Tibial nerve (tissue), 4 donors: ENCODE data around the gene CNNM1. TPM values are rescaled to one million over a fixed set of nuclear protein-coding genes. Genes with fewer than 3 reads are reported as not detected.

Source experiments
- DNase-seq, 2 donors: peaks; one replicate each; pipeline ENCODE4 v3.0.0-alpha.2; 2019; ENCODE audit warnings: low spot score in 2 of 2
- H3K27ac ChIP-seq, 4 donors: fragments of 200-600 bp; sonication (generic) in 3 of 4; one replicate each; pipeline ENCODE4 v1.5.1; 2017 to 2019; ENCODE audit warnings: mild to moderate bottlenecking in 1 of 4
- H3K27me3 ChIP-seq, 2 donors: fragments of 200-600 bp; sonication (generic) in 1 of 2; one replicate each; pipeline versions ENCODE4 v1.5.1 to v1.6.0; 2017 to 2019
- H3K36me3 ChIP-seq, 3 donors: fragments of 200-600 bp; sonication (generic); one replicate each; pipeline ENCODE4 v1.5.1; 2018 to 2019
- H3K4me1 ChIP-seq, 4 donors: fragments of 200-600 bp; sonication (generic) in 3 of 4; one replicate each; pipeline ENCODE4 v1.5.1; 2017 to 2019
- H3K4me3 ChIP-seq, 4 donors: fragments of 200-600 bp; sonication (generic) in 3 of 4; one replicate each; pipeline ENCODE4 v1.5.1; 2017 to 2019; ENCODE audit warnings: mild to moderate bottlenecking in 1 of 4, moderate library complexity in 1 of 4
- H3K9me3 ChIP-seq, 4 donors: fragments of 200-600 bp; sonication (generic) in 3 of 4; one replicate each; pipeline ENCODE4 v1.5.1; 2017 to 2019
- EP300 ChIP-seq, 2 donors: sonication (generic); formaldehyde crosslinking; IDR thresholded peaks; one replicate each; pipeline ENCODE4 v1.6.1; 2017; ENCODE audit warnings: antibody characterized with exemption in 2 of 2, mild to moderate bottlenecking in 1 of 2
- POLR2A ChIP-seq, 2 donors: fragments of 450-650 bp; IDR thresholded peaks; one replicate each; pipeline ENCODE4 v1.6.1; 2017; ENCODE audit warnings: antibody characterized with exemption in 2 of 2, mild to moderate bottlenecking in 2 of 2, moderate library complexity in 2 of 2
- WGBS, 2 donors: methylation state at CpG; one replicate each; pipeline ENCODE4 v1.1.5; 2018; 5-methylcytosine and 5-hydroxymethylcytosine counted together
- total RNA-seq, 4 donors: library from RNA; depleted of rRNA; stranded (reverse); fragments of >200 nt; gene quantifications; one replicate each; pipeline ENCODE4 v1.1.0, GENCODE V29; 2016
- TF ChIP-seq, protein P1 (sequence below), 5 experiments: fragments of 200-600 bp in 3 of 5; fragments of 450-650 bp in 2 of 5; sonication (generic) in 3 of 5; IDR thresholded peaks; one replicate each; pipeline ENCODE4 v1.5.1; 2016 to 2019; ENCODE audit warnings: antibody characterized with exemption in 5 of 5, mild to moderate bottlenecking in 3 of 5, moderate library complexity in 2 of 5

The CNNM1 gene
- total RNA-seq, 4 donors from 2014 or later = 0.20 TPM; not detected in 3

DNA sequence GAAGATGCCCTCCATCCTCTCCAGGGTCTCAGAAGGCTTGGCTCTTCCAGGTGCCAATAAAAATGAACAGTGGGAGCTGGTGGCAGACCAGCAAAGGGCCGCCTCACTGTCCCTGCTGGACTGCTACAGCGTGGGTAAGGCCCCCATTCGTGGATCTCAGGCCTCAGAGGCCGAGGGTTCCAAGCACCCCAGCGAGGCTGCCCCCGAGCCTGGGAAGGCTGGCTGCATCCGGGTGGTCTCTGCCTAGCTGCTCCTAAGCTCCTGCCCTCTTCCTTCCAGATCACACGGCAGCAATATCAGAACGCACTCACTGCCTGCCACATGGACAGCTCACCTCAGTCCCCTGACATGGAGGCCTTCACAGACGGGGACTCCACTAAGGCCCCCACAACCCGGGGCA lies 58.4 kb downstream of the CNNM1 start:
- DNase-seq = no peak
- Histone ChIP-seq H3K4me3 (no peak overlapping the region), H3K4me1 (peaks cover 0 to 1% (median under 1%) of the 10 kb centered on the region in 4 donors), H3K27ac (no peak overlapping the region), H3K27me3 (peaks cover 0 to under 1% of the 10 kb centered on the region in 2 donors), H3K9me3 (no peaks in the 10 kb centered on the region), H3K36me3 (no peaks in the 10 kb centered on the region)
- WGBS, 2 donors = 73 to 89% methylated on average over 10 to 11 of the region's 11 CpGs
- no peak for TF ChIP-seq EP300 (IDR thresholded peaks at IDR 0.05)
- TF ChIP-seq POLR2A (IDR thresholded peaks at IDR 0.05) = no peak
- TF ChIP-seq, protein P1, sequence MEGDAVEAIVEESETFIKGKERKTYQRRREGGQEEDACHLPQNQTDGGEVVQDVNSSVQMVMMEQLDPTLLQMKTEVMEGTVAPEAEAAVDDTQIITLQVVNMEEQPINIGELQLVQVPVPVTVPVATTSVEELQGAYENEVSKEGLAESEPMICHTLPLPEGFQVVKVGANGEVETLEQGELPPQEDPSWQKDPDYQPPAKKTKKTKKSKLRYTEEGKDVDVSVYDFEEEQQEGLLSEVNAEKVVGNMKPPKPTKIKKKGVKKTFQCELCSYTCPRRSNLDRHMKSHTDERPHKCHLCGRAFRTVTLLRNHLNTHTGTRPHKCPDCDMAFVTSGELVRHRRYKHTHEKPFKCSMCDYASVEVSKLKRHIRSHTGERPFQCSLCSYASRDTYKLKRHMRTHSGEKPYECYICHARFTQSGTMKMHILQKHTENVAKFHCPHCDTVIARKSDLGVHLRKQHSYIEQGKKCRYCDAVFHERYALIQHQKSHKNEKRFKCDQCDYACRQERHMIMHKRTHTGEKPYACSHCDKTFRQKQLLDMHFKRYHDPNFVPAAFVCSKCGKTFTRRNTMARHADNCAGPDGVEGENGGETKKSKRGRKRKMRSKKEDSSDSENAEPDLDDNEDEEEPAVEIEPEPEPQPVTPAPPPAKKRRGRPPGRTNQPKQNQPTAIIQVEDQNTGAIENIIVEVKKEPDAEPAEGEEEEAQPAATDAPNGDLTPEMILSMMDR (IDR thresholded peaks at IDR 0.05) = no peak

DNA sequence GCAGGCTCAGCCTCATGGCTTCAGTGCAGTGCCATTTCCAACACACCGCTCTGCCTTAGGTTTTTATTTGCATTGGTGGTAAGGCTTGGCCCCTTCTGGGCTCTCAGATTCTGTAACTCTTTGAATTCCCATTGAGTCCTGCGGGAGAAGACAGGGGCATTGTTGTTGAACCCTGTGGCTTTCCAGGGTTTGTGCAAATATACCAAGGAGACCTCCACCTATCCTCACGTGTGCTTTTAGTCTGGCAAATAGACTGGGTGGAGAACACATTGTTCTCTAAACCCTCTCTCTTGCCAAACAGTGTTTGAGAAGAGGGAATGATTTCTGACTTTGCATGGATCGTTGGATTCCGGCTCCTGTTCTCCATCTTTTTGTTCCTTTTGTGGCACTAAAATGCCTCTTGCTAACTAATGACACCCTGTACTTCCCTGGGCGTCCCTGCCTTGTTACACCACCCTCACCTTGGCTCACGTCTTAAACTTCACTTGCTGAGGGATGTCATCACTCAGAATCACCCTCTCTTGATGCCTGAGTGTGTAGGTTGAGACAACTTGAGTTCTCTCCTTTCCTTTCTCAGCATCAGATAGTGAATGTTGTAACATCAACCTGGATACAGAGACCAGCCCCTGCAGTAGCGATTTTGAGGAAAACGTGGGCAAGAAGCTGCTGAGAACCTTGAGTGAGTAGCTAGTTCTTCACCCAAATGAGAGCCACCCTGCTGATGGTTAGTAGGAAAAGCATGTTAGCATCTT lies 60.7 kb downstream of the CNNM1 start:
- 72 to 78% methylated on average over 9 of the region's 9 CpGs for WGBS, 2 donors
- Histone ChIP-seq H3K36me3 (peaks cover 0 to 7% (median 0%) of the 10 kb centered on the region in 3 donors), H3K4me1 (peaks cover 0 to 5% (median 2%) of the 10 kb centered on the region in 4 donors), H3K27me3 (no peaks in the 10 kb centered on the region), H3K27ac (no peak overlapping the region), H3K9me3 (no peaks in the 10 kb centered on the region), H3K4me3 (no peak overlapping the region)
- DNase-seq = no peak
- TF ChIP-seq POLR2A (IDR thresholded peaks at IDR 0.05) (no peak), EP300 (IDR thresholded peaks at IDR 0.05) (no peak)
- TF ChIP-seq, protein P1 (IDR thresholded peaks at IDR 0.05) = no peak

DNA sequence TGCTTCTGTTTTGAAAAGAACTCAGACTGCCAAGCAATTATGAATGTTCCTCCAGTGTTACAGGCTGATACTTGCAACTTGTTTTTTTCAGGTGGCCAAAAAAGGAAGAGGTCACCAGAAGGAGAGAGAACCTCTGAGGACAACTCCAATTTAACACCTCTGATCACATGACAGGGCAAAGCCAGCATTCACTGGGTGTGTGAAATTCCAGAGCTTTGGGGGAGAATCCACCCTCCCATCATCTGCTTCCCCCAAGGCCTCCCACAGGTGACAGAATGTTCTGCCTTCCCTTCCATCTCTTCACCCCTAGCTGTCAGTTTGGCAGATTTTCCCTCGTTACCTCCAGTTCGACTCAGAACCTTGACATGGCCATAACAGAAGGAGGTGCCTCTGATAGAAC lies 62.2 kb downstream of the CNNM1 start:
- TF ChIP-seq POLR2A (IDR thresholded peaks at IDR 0.05) = no peak
- no peak for TF ChIP-seq EP300 (IDR thresholded peaks at IDR 0.05)
- TF ChIP-seq, protein P1 (IDR thresholded peaks at IDR 0.05) = no peak
- peaks cover 0 to 5% (median 2%) of the 10 kb centered on the region in 4 donors for H3K4me1 ChIP-seq
- H3K36me3 ChIP-seq = peaks cover 0 to 21% (median 0%) of the 10 kb centered on the region in 3 donors
- H3K9me3 ChIP-seq = no peaks in the 10 kb centered on the region
- H3K27me3 ChIP-seq = no peaks in the 10 kb centered on the region
- no peak overlapping the region for H3K4me3 ChIP-seq
- WGBS, 2 donors = 73 to 92% methylated on average over 2 of the region's 2 CpGs
- no peak for DNase-seq
- H3K27ac ChIP-seq = no peak overlapping the region

DNA sequence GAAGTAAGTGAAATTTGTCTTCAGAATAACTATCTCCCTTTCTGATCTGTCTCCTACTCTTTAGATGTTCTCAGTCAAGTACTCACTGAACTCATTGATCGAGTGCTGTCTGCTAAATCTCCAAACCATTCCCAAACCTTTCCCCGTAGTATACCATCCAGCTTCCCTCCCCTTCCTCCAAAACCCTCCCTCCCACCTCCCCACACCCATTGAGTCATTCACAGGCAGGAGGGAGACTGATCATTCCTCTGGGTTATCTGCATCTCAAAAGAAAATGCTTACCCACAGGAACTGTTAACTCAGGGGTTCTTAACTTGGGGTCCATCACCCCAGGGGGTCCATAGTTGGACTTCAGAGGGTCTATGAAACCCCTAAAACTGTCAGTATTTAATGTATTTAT lies 63.9 kb downstream of the CNNM1 start:
- WGBS, 2 donors = 43 to 50% methylated on average over 2 of the region's 2 CpGs
- DNase-seq = no peak
- H3K36me3 ChIP-seq = peaks cover 0 to 38% (median 0%) of the 10 kb centered on the region in 3 donors
- H3K4me1 ChIP-seq = peaks cover 0 to 5% (median 2%) of the 10 kb centered on the region in 4 donors
- no peak overlapping the region for H3K27ac ChIP-seq
- TF ChIP-seq, protein P1 (IDR thresholded peaks at IDR 0.05) = no peak
- TF ChIP-seq POLR2A (IDR thresholded peaks at IDR 0.05) (no peak), EP300 (IDR thresholded peaks at IDR 0.05) (no peak)
- no peak overlapping the region for H3K4me3 ChIP-seq
- H3K27me3 ChIP-seq = no peaks in the 10 kb centered on the region
- no peaks in the 10 kb centered on the region for H3K9me3 ChIP-seq

DNA sequence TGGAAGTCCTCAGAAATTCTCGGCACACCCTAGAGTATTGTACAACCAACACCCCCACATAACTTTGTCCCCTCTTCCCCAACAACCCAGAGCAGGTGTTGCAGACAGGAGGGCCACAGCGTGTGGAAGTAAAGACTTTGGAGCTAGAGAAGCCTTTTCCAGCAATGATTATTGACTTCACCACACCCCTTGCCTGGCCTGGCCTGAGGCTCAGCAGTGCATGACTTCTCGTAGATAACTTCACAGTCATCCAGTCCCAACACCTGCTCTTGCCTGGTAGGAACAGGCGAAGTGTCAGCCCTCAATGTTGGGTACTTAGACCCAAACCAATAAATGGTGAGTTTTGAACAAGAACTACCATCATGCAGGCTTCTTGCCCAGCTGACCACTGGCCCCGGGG lies 64.5 kb downstream of the CNNM1 start:
- Histone ChIP-seq H3K4me3 (no peak overlapping the region), H3K9me3 (no peaks in the 10 kb centered on the region), H3K27me3 (no peaks in the 10 kb centered on the region), H3K27ac (no peak overlapping the region), H3K36me3 (peaks cover 0 to 45% (median 0%) of the 10 kb centered on the region in 3 donors), H3K4me1 (peaks cover 0 to 5% (median 2%) of the 10 kb centered on the region in 4 donors)
- WGBS, 2 donors = 74 to 79% methylated on average over 5 of the region's 5 CpGs
- TF ChIP-seq, protein P1 (IDR thresholded peaks at IDR 0.05) = no peak
- TF ChIP-seq EP300 (IDR thresholded peaks at IDR 0.05) (no peak), POLR2A (IDR thresholded peaks at IDR 0.05) (no peak)
- no peak for DNase-seq
